ENCODE measurements around the gene ANKMY1.

DNA sequence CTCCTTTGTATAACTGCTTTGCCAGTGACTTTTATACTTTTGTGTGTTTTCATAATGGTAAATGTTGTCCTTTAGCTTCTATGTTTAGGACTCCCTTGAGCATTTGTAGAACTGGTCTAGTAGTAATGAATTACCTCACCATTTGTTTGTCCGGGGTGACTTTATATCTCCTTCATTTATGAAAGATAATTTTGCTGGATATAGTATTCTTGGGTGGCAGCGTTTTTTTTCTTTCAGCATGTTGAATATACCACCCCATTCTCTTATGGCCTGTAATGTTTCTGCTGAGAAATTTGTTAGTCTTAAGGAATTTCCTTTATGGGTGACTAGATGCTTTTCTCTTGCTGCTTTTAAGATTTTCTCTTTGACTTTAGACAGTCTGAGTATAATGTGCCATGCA lies 66.3 kb downstream of the ANKMY1 start:
- TF ChIP-seq, protein P1, sequence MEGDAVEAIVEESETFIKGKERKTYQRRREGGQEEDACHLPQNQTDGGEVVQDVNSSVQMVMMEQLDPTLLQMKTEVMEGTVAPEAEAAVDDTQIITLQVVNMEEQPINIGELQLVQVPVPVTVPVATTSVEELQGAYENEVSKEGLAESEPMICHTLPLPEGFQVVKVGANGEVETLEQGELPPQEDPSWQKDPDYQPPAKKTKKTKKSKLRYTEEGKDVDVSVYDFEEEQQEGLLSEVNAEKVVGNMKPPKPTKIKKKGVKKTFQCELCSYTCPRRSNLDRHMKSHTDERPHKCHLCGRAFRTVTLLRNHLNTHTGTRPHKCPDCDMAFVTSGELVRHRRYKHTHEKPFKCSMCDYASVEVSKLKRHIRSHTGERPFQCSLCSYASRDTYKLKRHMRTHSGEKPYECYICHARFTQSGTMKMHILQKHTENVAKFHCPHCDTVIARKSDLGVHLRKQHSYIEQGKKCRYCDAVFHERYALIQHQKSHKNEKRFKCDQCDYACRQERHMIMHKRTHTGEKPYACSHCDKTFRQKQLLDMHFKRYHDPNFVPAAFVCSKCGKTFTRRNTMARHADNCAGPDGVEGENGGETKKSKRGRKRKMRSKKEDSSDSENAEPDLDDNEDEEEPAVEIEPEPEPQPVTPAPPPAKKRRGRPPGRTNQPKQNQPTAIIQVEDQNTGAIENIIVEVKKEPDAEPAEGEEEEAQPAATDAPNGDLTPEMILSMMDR (conservative IDR thresholded peaks at IDR 0.05 in 1 of 2, IDR thresholded peaks at IDR 0.05 in 1 of 2; ENCODE audit: extremely low read depth in 1 of 2, insufficient read depth in 1 of 2, low read depth in 1 of 2, low read length in 2 of 2) = no peak
- TF ChIP-seq EZH2 (IDR thresholded peaks at IDR 0.05; ENCODE audit: borderline replicate concordance, low read length) = no peak

Measured in mammary epithelial cell (primary cell).